Lower leg skin (tissue), 4 donors: Measurements from ENCODE around the gene GPR62. TPM values are rescaled to one million over a fixed set of nuclear protein-coding genes. Genes with fewer than 3 reads are reported as not detected.

Experiments used
- DNase-seq, 2 donors: peaks; one replicate each; pipeline ENCODE4 v3.0.0-alpha.2; 2019; ENCODE audit warnings: low spot score in 2 of 2
- H3K4me3 ChIP-seq: fragments of 200-600 bp; sonication (generic); 2 replicates; pipeline ENCODE4 v1.5.1; 2017; ENCODE audit warnings: mild to moderate bottlenecking, low read depth; ENCODE audit not compliant: poor library complexity, severe bottlenecking
- CTCF ChIP-seq, 3 donors: fragments of 450-650 bp; IDR thresholded peaks; one replicate each; pipeline ENCODE4 v1.5.1; 2016; ENCODE audit warnings: antibody characterized with exemption in 3 of 3, mild to moderate bottlenecking in 3 of 3, moderate library complexity in 2 of 3
- POLR2A ChIP-seq, 2 donors: fragments of 450-650 bp; IDR thresholded peaks; one replicate each; pipeline ENCODE4 v1.6.1; 2016 to 2017; ENCODE audit warnings: antibody characterized with exemption in 2 of 2, mild to moderate bottlenecking in 1 of 2, moderate library complexity in 1 of 2
- WGBS, 2 donors: methylation state at CpG; one replicate each; pipeline ENCODE4 v1.1.5; 2018; 5-methylcytosine and 5-hydroxymethylcytosine counted together
- intact Hi-C: fragments of 100-400 bp; cut with DNase I; formaldehyde crosslinking; loops from one replicate; pipeline ENCODE4 v1.15.0; 2023; ENCODE audit warnings: low total_unique reads
- total RNA-seq, 4 donors: library from RNA; depleted of rRNA; stranded (reverse); fragments of >200 nt; gene quantifications; one replicate each; pipeline ENCODE4 v1.1.0, GENCODE V29; 2016

Gene GPR62
- total RNA-seq: not detected

GRCh38 chr3:51955175-51955892, at the start of gene GPR62:
GPR62 (plus strand) TSS chr3:51955381; CDS start chr3:51955653, 272 bp downstream.
- DNase-seq: peak in 1 of 2 donors; percentile 85
- 20 to 56% methylated on average over 7 to 33 of the region's 33 CpGs for WGBS, 2 donors
- TF ChIP-seq CTCF (IDR thresholded peaks at IDR 0.05) (no peak), POLR2A (IDR thresholded peaks at IDR 0.05) (no peak)
- intact Hi-C loops: loop anchor here (5.0 kb wide), 1 partner anchor 1637 kb away; no protein-coding TSS in a partner anchor
- peak within 1 kb of the TSS; percentile 8 for H3K4me3 ChIP-seq

- WGBS, 2 donors: 62 to 70% methylated on average over 4 of the region's 4 CpGs
- no peak overlapping the region for H3K4me3 ChIP-seq
- TF ChIP-seq POLR2A (IDR thresholded peaks at IDR 0.05) (no peak), CTCF (IDR thresholded peaks at IDR 0.05) (no peak)
- intact Hi-C loops: no loop called here
- no peak for DNase-seq
Observed at GRCh38 chr3:51908026-51908425, 47.2 kb upstream of the GPR62 start.

- no peak for DNase-seq
- no peak for TF ChIP-seq CTCF (IDR thresholded peaks at IDR 0.05)
- no peak for TF ChIP-seq POLR2A (IDR thresholded peaks at IDR 0.05)
- 45 to 50% methylated on average over 5 of the region's 5 CpGs for WGBS, 2 donors
- H3K4me3 ChIP-seq: no peak overlapping the region
- intact Hi-C loops: no loop called here
Observed at GRCh38 chr3:51916418-51916817, 38.8 kb upstream of the GPR62 start.

- TF ChIP-seq POLR2A (IDR thresholded peaks at IDR 0.05): no peak
- TF ChIP-seq CTCF (IDR thresholded peaks at IDR 0.05): no peak
- 78% methylated on average over 11 of the region's 11 CpGs for WGBS, 2 donors
- intact Hi-C loops: no loop called here
- peak in 1 of 2 donors; percentile 66 for DNase-seq
- H3K4me3 ChIP-seq: no peak overlapping the region
Observed at GRCh38 chr3:51921081-51921578, 34.1 kb upstream of the GPR62 start.

GRCh38 chr3:51927061-51927977, 27.9 kb upstream of the GPR62 start:
- WGBS, 2 donors: 90 to 94% methylated on average over 5 of the region's 5 CpGs
- TF ChIP-seq POLR2A (IDR thresholded peaks at IDR 0.05) (no peak), CTCF (IDR thresholded peaks at IDR 0.05) (no peak)
- intact Hi-C loops: no loop called here
- DNase-seq: no peak
- no peak overlapping the region for H3K4me3 ChIP-seq
